SU-DHL-6 (cell line): Measurements from ENCODE around the gene LDAH.

ENCODE experiments used
- H2AFZ ChIP-seq: fragments of 200-600 bp; sonication (generic); 2 replicates; pipeline ENCODE4 v1.6.1; 2014; ENCODE audit warnings: low read depth, mild to moderate bottlenecking, moderate library complexity, mixed read lengths, antibody characterized with exemption, low read length; ENCODE audit not compliant: severe bottlenecking
- H3F3A ChIP-seq: fragments of 200-600 bp; shearing (Covaris generic); 2 replicates; pipeline ENCODE4 v1.6.0; 2016; ENCODE audit warnings: antibody characterized with exemption, mild to moderate bottlenecking; ENCODE audit not compliant: insufficient read depth
- H3K27ac ChIP-seq: fragments of 200-600 bp; sonication (generic); 2 replicates; pipeline ENCODE4 v1.5.1; 2016; ENCODE audit warnings: low read depth, mild to moderate bottlenecking, low read length, moderate library complexity, mixed read lengths
- H3K27me3 ChIP-seq: fragments of 200-600 bp; sonication (generic), shearing (Covaris generic); 2 replicates; pipeline ENCODE4 v1.6.0; 2014; ENCODE audit warnings: mild to moderate bottlenecking, low read length
- H3K36me3 ChIP-seq: fragments of 200-600 bp; sonication (generic); 2 replicates; pipeline ENCODE4 v1.6.1; 2014; ENCODE audit warnings: mild to moderate bottlenecking, low read length, mixed read lengths
- H3K4me2 ChIP-seq: fragments of 300-600, 200-600 bp; shearing (Covaris generic), sonication (generic); 2 replicates; pipeline ENCODE4 v1.6.0; 2014; ENCODE audit warnings: low read length, low read depth, mild to moderate bottlenecking; ENCODE audit not compliant: poor library complexity, severe bottlenecking
- H3K4me3 ChIP-seq: fragments of 200-600 bp; sonication (generic); 2 replicates; pipeline ENCODE4 v1.5.1; 2014; ENCODE audit warnings: antibody characterized with exemption, low read length, mild to moderate bottlenecking, mixed read lengths; ENCODE audit not compliant: insufficient read depth, poor library complexity, severe bottlenecking
- H3K79me2 ChIP-seq: fragments of 200-600 bp; sonication (generic); 2 replicates; pipeline ENCODE4 v1.6.1; 2014; ENCODE audit warnings: mild to moderate bottlenecking, low read length, moderate library complexity; ENCODE audit not compliant: insufficient read depth
- H3K9ac ChIP-seq: fragments of 200-600 bp; sonication (generic); 2 replicates; pipeline ENCODE4 v1.7.0; 2014; ENCODE audit warnings: mild to moderate bottlenecking, low read length
- H3K9me2 ChIP-seq: fragments of 200-600 bp; sonication (generic); replicated peaks from 2 replicates; pipeline ENCODE4 v1.6.1; 2014; ENCODE audit warnings: low read length; ENCODE audit not compliant: insufficient read depth
- H3K9me3 ChIP-seq: fragments of 200-600 bp; sonication (generic); 2 replicates; pipeline ENCODE4 v1.6.1; 2014; ENCODE audit warnings: low read length, mixed read lengths; ENCODE audit not compliant: insufficient read depth
- H4K20me1 ChIP-seq: fragments of 200-600 bp; sonication (generic); 2 replicates; pipeline ENCODE4 v1.6.1; 2014; ENCODE audit warnings: low read depth, mild to moderate bottlenecking, antibody characterized with exemption, low read length, moderate library complexity, mixed read lengths
- EZH2phosphoT487 ChIP-seq: fragments of 200-600 bp; sonication (generic), shearing (Covaris generic); conservative IDR thresholded peaks from 2 replicates; pipeline ENCODE4 v1.6.1; 2018; ENCODE audit warnings: mild to moderate bottlenecking, antibody characterized with exemption, low read length, moderate library complexity, mixed read lengths
- TF ChIP-seq, protein P1 (sequence below): fragments of 200-600 bp; sonication (generic); IDR thresholded peaks from one replicate; pipeline ENCODE4 v1.5.1; 2017; ENCODE audit warnings: antibody characterized with exemption, mild to moderate bottlenecking, low read length, moderate library complexity; ENCODE audit not compliant: insufficient read depth, poor library complexity, severe bottlenecking

Gene LDAH

DNA sequence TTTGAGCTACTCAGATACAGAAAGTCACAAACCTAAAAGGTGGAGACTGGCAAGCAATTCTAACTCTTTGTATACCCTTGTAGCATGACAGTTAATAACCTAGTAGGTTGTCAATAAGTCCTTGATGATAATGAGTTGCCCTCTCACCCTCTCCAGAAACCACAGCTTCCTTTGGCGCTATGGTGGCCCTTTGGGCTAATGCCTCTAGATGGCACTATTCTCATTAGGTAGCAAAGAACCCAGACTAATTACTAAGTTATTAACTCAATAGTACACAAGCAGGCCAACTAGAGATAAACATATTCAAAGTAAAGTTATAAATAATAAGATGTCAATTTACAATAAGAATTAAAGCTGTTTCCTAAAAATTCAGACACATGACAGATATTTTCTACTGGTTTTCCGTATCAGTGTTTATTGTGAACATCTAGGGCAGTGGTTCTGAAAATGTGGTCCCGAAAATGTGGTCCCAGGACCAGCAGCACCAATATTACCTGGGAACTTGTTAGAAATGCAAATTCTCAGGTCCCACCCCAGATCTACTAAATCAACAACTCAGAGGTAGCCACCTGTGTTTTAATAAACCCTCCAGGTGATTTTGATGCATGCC, 41.1 kb downstream of the LDAH start:
- Histone ChIP-seq H3F3A (peaks cover 9% of the 10 kb centered on the region; the same call in 1 of the 2 replicates), H3K27ac (no peak overlapping the region), H2AFZ (no peak overlapping the region), H3K9ac (no peak overlapping the region), H3K9me3 (no peaks in the 10 kb centered on the region), H3K4me3 (no peak overlapping the region), H3K9me2 (no peaks in the 10 kb centered on the region), H3K36me3 (0 out of 2 replicates have a peak, but pooled peaks cover 6% of the 10 kb centered on the region), H3K27me3 (no peaks in the 10 kb centered on the region), H3K4me2 (no peak overlapping the region), H3K79me2 (0 out of 2 replicates have a peak, but pooled peaks cover 4% of the 10 kb centered on the region), H4K20me1 (no peaks in the 10 kb centered on the region)
- no peak for TF ChIP-seq EZH2phosphoT487
- TF ChIP-seq, protein P1, sequence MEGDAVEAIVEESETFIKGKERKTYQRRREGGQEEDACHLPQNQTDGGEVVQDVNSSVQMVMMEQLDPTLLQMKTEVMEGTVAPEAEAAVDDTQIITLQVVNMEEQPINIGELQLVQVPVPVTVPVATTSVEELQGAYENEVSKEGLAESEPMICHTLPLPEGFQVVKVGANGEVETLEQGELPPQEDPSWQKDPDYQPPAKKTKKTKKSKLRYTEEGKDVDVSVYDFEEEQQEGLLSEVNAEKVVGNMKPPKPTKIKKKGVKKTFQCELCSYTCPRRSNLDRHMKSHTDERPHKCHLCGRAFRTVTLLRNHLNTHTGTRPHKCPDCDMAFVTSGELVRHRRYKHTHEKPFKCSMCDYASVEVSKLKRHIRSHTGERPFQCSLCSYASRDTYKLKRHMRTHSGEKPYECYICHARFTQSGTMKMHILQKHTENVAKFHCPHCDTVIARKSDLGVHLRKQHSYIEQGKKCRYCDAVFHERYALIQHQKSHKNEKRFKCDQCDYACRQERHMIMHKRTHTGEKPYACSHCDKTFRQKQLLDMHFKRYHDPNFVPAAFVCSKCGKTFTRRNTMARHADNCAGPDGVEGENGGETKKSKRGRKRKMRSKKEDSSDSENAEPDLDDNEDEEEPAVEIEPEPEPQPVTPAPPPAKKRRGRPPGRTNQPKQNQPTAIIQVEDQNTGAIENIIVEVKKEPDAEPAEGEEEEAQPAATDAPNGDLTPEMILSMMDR, result peak; percentile 93

DNA sequence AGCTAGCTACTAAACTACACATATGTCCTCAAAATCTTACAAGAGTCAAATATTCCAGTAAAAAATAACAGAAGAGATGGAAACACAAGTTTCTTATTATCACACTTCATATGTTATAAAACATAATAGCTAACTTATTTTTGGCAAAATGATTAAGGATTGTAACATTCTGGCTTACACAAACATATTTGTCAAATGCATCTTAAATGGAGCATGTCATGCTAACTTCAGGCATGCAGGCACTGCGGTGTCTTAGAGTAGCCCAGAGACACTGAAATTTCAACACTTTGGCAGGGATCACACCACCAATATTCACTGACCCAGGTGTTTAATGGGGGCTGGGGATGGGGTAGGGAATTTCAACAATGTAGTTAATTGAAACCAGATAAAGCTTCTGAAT, 51.6 kb downstream of the LDAH start:
- Histone ChIP-seq H3K4me3 (no peak overlapping the region), H3K27me3 (no peaks in the 10 kb centered on the region), H4K20me1 (no peaks in the 10 kb centered on the region), H3F3A (no peaks in the 10 kb centered on the region), H3K27ac (no peak overlapping the region), H2AFZ (no peak overlapping the region), H3K36me3 (peaks cover 44% of the 10 kb centered on the region), H3K4me2 (no peak overlapping the region), H3K9ac (no peak overlapping the region), H3K9me2 (no peaks in the 10 kb centered on the region), H3K9me3 (no peaks in the 10 kb centered on the region), H3K79me2 (no peaks in the 10 kb centered on the region)
- TF ChIP-seq, protein P1, result no peak
- no peak for TF ChIP-seq EZH2phosphoT487

DNA sequence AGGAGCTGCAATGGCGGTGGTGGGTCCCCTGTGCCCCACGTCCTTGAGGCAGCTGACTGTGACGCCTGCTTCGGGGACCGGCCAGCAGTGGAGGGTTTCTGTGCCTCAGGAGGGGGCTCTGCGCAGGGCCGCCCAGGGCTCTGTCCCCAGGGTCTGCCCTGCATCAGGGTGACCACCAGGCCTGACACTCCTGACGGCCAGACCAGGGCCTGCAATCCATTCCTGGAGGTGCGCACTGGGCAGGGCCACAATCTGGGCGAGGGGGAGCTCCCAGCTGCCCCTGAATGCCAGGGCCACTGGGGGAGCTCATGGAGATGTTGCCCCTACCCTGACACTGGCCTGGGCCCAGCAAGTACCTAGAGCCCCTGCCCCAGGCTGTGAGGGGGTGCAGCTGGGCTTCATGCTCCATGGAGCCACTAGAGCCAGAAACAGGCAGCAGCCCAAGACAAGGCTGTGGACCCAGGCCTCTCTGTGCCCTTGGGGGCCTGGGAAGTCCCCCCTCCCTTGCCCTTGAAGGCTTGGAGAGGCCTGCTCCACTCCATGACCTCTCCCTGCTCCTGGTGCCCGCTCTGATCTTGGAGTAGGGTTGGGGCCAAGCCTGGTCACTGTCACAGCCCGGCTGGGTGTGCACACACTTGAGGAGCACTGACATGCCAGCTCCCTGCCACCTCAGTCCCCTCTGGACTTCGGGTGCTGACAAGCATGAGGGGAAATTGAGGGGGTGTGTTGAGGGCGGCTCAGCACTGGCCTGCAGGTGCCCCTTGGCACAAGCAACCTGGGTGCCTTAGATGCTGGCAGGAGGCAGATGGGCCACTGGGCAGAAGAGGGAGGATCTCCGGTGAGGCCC, 55.9 kb downstream of the LDAH start:
- H4K20me1 ChIP-seq, result no peaks in the 10 kb centered on the region
- no peaks in the 10 kb centered on the region for H3K9me3 ChIP-seq
- H3F3A ChIP-seq, result no peaks in the 10 kb centered on the region; the same call in 1 of the 2 replicates
- H3K9me2 ChIP-seq, result no peaks in the 10 kb centered on the region
- peaks cover 28% of the 10 kb centered on the region for H3K36me3 ChIP-seq
- H3K79me2 ChIP-seq, result peaks cover 7% of the 10 kb centered on the region; the same call in 1 of the 2 replicates
- no peaks in the 10 kb centered on the region for H3K27me3 ChIP-seq
- H3K4me3 ChIP-seq, result no peak overlapping the region
- H2AFZ ChIP-seq, result no peak overlapping the region
- no peak overlapping the region for H3K9ac ChIP-seq
- no peak overlapping the region for H3K27ac ChIP-seq
- TF ChIP-seq, protein P1, result no peak
- no peak for TF ChIP-seq EZH2phosphoT487
- no peak overlapping the region for H3K4me2 ChIP-seq
